ENCODE measurements around the gene PPP4R4. TPM values are rescaled to one million over a fixed set of nuclear protein-coding genes. Genes with fewer than 3 reads are reported as not detected.

PPP4R4 gene
- total and polyA plus RNA-seq, 2 of the 4 experiments (the other 2 are of a cell fraction), result 0.17 to 0.36 TPM

- H3K9me3 ChIP-seq (ENCODE audit: control insufficient read depth, insufficient read depth, low read length), result no peaks in the 10 kb centered on the region
- H3K4ac ChIP-seq (ENCODE audit: low read depth, low read length), result no peak overlapping the region
- in situ Hi-C loops (cut with MboI; ENCODE audit: low sequenced_read_pairs) (no loop called here), intact Hi-C loops (cut with micrococcal nuclease) (loop anchor here (1.0 to 10.0 kb wide), 2 partner anchors 144 to 304 kb away; no protein-coding TSS in a partner anchor), dilution Hi-C loops (cut with HindIII; ENCODE audit: low sequenced_read_pairs, unreplicated experiment) (no loop called here)
- peak; percentile 42 for DNase-seq
- CTCF ChIA-PET, result interaction anchor here (0.6 to 1.3 kb wide), 14 partner anchors 11 to 1366 kb away, joined by 3 to 8 read pairs (median 3); no protein-coding TSS in a partner anchor
- no peak overlapping the region for H3K4me3 ChIP-seq (ENCODE audit: insufficient read depth, low read depth, low read length)
- no TSS peak for BruUV-seq (replicated peaks)
- no peak overlapping the region for H2AK5ac ChIP-seq (ENCODE audit: low read depth, low read length)
- no peaks in the 10 kb centered on the region for H3K9me1 ChIP-seq (ENCODE audit: insufficient read depth, low read length)
- H4K8ac ChIP-seq (ENCODE audit: low read depth in 2 of 2, low read length in 2 of 2), result no peak overlapping the region
- H2BK20ac ChIP-seq (ENCODE audit: low read depth, low read length), result no peak overlapping the region
- H3K14ac ChIP-seq (replicated peaks; ENCODE audit: low read depth, low read length), result no peak overlapping the region
- no peaks in the 10 kb centered on the region for H3K4me1 ChIP-seq (ENCODE audit: control insufficient read depth, insufficient read depth, low read length)
- no peak overlapping the region for H2AK9ac ChIP-seq (replicated peaks; ENCODE audit: low read depth, low read length, poor library complexity)
- no peak overlapping the region for H2BK120ac ChIP-seq (ENCODE audit: low read depth, low read length)
- no peak overlapping the region for H3K18ac ChIP-seq (ENCODE audit: low read depth, low read length)
- H3K36me3 ChIP-seq (ENCODE audit: control insufficient read depth, insufficient read depth, low read length), result no peaks in the 10 kb centered on the region
- no peak overlapping the region for H4K5ac ChIP-seq (ENCODE audit: low read depth, low read length)
- H2AFZ ChIP-seq (replicated peaks; ENCODE audit: low read length, poor library complexity), result peak overlapping the region; percentile 16
- WGBS, 2 experiments (ENCODE audit: extremely low coverage in 2 of 2, insufficient read length in 1 of 2), result 13% methylated on average over 1 of the region's 4 CpGs; no CpG with 5 or more reads in 1 of the 2 experiments
- no peak overlapping the region for H2BK5ac ChIP-seq (ENCODE audit: low read depth, low read length, poor library complexity, severe bottlenecking)
- no peak overlapping the region for H4K91ac ChIP-seq (ENCODE audit: insufficient read depth, low read depth, low read length)
- H3K9ac ChIP-seq (ENCODE audit: low read depth, low read length), result no peak overlapping the region
- no peak overlapping the region for H3K56ac ChIP-seq (ENCODE audit: extremely low read depth, insufficient read depth, low read length)
- H4K20me1 ChIP-seq (ENCODE audit: insufficient read depth, low read length), result no peaks in the 10 kb centered on the region
- peak overlapping the region; percentile 57 for H3K4me2 ChIP-seq (ENCODE audit: low read depth, low read length)
- H3K27ac ChIP-seq (ENCODE audit: insufficient read depth, low read length), result no peak overlapping the region
- peak; percentile 66 for TF ChIP-seq CTCF (conservative IDR thresholded peaks at IDR 0.05; ENCODE audit: low read depth, low read length)
- no peak for TF ChIP-seq CEBPB (IDR thresholded peaks at IDR 0.05; ENCODE audit: low read depth, low read length)
- peak; percentile 47 for TF ChIP-seq RAD21 (IDR thresholded peaks at IDR 0.05; ENCODE audit: low read length)
- TF ChIP-seq MAFK (IDR thresholded peaks at IDR 0.05; ENCODE audit: low read depth, low read length), result no peak
- TF ChIP-seq MAZ (IDR thresholded peaks at IDR 0.05; ENCODE audit: borderline replicate concordance, low read depth, low read length), result no peak
- TF ChIP-seq BHLHE40 (IDR thresholded peaks at IDR 0.05; ENCODE audit: low read depth, low read length), result no peak
- TF ChIP-seq RCOR1 (IDR thresholded peaks at IDR 0.05; ENCODE audit: insufficient replicate concordance, low read length), result no peak
- TF ChIP-seq SMC3 (IDR thresholded peaks at IDR 0.05; ENCODE audit: low read depth, low read length), result peak; percentile 49
- no peak for TF ChIP-seq ELK1 (IDR thresholded peaks at IDR 0.05; ENCODE audit: borderline replicate concordance, low read depth, low read length)
- peaks cover 10% of the 10 kb centered on the region for H3K27me3 ChIP-seq (ENCODE audit: control insufficient read depth, insufficient read depth, low read length)
- no peak overlapping the region for H2BK15ac ChIP-seq (ENCODE audit: low read depth, low read length)
- H3K79me1 ChIP-seq (ENCODE audit: low read depth in 1 of 2, low read length in 2 of 2), result no peaks in the 10 kb centered on the region
- POLR2A ChIA-PET (ENCODE audit: unreplicated experiment), result no interaction called here
- ATAC-seq (ENCODE audit: low read depth), result peak; percentile 59; the same call in 1 of the 2 replicates
- H3K23ac ChIP-seq (ENCODE audit: low read depth, low read length), result no peak overlapping the region
These were observed 6.6 kb downstream of the PPP4R4 start for GRCh38 chr14:94180655-94181271.

Measured in IMR-90 (cell line).